ENCODE results near the gene ZEB1.

ZEB1 gene

DNA sequence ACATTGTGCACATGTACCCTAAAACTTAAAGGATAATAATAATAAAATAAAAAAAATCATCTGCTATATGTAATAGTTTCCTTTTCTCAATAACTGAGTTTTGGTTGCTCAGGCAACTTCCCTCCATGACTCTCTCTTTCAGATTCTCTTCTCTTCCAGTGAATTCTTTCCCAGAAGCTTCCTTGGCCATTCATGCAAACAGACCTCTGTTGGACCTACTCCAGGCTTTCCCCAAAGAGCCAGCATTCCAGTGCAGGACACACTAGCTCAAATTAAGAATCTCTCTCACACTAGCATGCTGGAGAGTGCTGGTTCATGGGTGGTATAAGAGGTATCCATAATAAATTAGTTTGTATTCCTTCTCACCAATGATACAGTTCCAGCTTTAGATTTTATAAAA is 31.0 kb upstream of the ZEB1 start:
- TF ChIP-seq, protein P1, sequence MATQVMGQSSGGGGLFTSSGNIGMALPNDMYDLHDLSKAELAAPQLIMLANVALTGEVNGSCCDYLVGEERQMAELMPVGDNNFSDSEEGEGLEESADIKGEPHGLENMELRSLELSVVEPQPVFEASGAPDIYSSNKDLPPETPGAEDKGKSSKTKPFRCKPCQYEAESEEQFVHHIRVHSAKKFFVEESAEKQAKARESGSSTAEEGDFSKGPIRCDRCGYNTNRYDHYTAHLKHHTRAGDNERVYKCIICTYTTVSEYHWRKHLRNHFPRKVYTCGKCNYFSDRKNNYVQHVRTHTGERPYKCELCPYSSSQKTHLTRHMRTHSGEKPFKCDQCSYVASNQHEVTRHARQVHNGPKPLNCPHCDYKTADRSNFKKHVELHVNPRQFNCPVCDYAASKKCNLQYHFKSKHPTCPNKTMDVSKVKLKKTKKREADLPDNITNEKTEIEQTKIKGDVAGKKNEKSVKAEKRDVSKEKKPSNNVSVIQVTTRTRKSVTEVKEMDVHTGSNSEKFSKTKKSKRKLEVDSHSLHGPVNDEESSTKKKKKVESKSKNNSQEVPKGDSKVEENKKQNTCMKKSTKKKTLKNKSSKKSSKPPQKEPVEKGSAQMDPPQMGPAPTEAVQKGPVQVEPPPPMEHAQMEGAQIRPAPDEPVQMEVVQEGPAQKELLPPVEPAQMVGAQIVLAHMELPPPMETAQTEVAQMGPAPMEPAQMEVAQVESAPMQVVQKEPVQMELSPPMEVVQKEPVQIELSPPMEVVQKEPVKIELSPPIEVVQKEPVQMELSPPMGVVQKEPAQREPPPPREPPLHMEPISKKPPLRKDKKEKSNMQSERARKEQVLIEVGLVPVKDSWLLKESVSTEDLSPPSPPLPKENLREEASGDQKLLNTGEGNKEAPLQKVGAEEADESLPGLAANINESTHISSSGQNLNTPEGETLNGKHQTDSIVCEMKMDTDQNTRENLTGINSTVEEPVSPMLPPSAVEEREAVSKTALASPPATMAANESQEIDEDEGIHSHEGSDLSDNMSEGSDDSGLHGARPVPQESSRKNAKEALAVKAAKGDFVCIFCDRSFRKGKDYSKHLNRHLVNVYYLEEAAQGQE (IDR thresholded peaks at IDR 0.05; ENCODE audit: low read depth) = no peak

DNA sequence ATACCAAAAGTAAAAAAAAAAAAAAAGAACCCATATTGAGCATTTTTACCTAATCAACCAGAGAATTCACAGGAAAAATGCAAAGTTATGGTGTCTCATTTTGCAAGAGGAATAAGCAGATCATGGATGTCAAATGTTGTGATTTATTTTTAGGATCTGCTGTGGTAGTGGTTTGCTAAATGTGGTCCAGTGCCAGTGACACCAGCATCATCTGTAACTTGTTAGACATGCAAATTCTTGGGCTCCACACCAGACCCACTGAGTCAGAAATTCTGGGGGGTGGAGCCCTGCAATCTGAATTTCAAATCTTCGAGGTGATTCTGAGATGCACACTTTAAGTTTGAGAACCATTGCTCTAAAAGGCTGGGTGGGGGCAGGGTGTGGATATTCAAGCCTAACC is 30.1 kb upstream of the ZEB1 start:
- TF ChIP-seq FOXM1 (IDR thresholded peaks at IDR 0.05; ENCODE audit: borderline replicate concordance, low read depth) (no peak), TCF12 (IDR thresholded peaks at IDR 0.05; ENCODE audit: low read depth) (no peak), CEBPB (IDR thresholded peaks at IDR 0.05) (no peak), EGR1 (IDR thresholded peaks at IDR 0.05) (no peak), CREB1 (IDR thresholded peaks at IDR 0.05; ENCODE audit: low read depth) (no peak), TAF1 (IDR thresholded peaks at IDR 0.05; ENCODE audit: low read depth) (no peak), MAX (IDR thresholded peaks at IDR 0.05) (no peak), TEAD4 (IDR thresholded peaks at IDR 0.05) (no peak)
- TF ChIP-seq, protein P2, sequence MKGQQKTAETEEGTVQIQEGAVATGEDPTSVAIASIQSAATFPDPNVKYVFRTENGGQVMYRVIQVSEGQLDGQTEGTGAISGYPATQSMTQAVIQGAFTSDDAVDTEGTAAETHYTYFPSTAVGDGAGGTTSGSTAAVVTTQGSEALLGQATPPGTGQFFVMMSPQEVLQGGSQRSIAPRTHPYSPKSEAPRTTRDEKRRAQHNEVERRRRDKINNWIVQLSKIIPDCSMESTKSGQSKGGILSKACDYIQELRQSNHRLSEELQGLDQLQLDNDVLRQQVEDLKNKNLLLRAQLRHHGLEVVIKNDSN (IDR thresholded peaks at IDR 0.05) = no peak

DNA sequence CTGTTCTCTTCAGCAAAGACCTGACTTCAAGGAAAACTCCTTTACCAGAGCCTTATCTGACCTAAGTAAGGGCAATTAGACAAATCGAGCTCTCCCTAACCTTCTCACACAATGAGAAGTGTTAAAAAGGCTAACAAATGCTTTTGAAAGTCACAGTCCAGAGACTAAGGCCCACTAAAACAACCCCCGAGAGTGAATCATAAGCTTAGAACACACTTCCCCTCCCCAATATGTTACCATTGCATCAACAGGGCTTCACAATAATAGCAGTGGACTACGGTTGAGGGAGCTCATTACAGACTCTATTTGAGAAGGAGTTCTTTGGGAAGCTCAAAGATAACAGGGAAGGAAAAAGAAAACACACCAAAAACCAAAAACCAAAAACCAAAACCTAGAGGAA is 28.6 kb upstream of the ZEB1 start:
- TF ChIP-seq EP300 (IDR thresholded peaks at IDR 0.05; ENCODE audit: borderline replicate concordance) (no peak), ZBTB7A (IDR thresholded peaks at IDR 0.05; ENCODE audit: low read depth) (no peak), TEAD4 (IDR thresholded peaks at IDR 0.05) (no peak), FOXM1 (IDR thresholded peaks at IDR 0.05; ENCODE audit: borderline replicate concordance, low read depth) (no peak), NFIC (IDR thresholded peaks at IDR 0.05) (no peak), MAX (IDR thresholded peaks at IDR 0.05) (no peak)
- TF ChIP-seq, protein P2 (IDR thresholded peaks at IDR 0.05) = no peak

- TF ChIP-seq YY1 (IDR thresholded peaks at IDR 0.05; ENCODE audit: low read depth) (no peak), EP300 (IDR thresholded peaks at IDR 0.05; ENCODE audit: borderline replicate concordance) (no peak), NFIC (IDR thresholded peaks at IDR 0.05) (no peak)
These were observed 27.9 kb upstream of the ZEB1 start for GRCh38 chr10:31291123-31291522.

- TF ChIP-seq CREB1 (IDR thresholded peaks at IDR 0.05; ENCODE audit: low read depth) = no peak
- TF ChIP-seq EP300 (IDR thresholded peaks at IDR 0.05; ENCODE audit: borderline replicate concordance) = no peak
- TF ChIP-seq TEAD4 (IDR thresholded peaks at IDR 0.05) = no peak
- no peak for TF ChIP-seq RAD21 (IDR thresholded peaks at IDR 0.05; ENCODE audit: low read depth)
- TF ChIP-seq ZBTB7A (IDR thresholded peaks at IDR 0.05; ENCODE audit: low read depth) = no peak
- no peak for TF ChIP-seq CEBPB (IDR thresholded peaks at IDR 0.05)
- TF ChIP-seq EGR1 (IDR thresholded peaks at IDR 0.05) = no peak
These were observed 24.5 kb upstream of the ZEB1 start for GRCh38 chr10:31294558-31294957.

DNA sequence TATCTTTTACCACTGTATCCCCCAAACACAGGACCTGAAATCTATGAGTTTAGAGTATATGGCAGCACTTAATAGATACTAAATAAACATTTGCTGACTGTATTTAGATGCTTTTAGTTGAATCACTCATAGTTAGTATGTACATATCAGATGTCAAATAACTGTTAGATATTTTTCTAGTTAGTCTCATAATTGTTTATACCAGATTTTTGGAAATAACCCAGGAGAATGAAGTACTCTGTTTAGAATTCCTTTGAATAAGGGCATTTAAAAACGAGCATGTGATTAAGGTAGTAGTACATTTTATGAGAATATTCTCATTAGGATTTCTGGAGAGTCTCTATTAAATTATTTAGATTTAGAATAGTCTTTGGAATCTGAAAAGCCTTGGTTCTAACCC is 22.3 kb upstream of the ZEB1 start:
- TF ChIP-seq TEAD4 (IDR thresholded peaks at IDR 0.05) (no peak), ZBTB7A (IDR thresholded peaks at IDR 0.05; ENCODE audit: low read depth) (no peak), FOXM1 (IDR thresholded peaks at IDR 0.05; ENCODE audit: borderline replicate concordance, low read depth) (no peak), RAD21 (IDR thresholded peaks at IDR 0.05; ENCODE audit: low read depth) (no peak), EP300 (IDR thresholded peaks at IDR 0.05; ENCODE audit: borderline replicate concordance) (no peak)
- TF ChIP-seq, protein P1 (IDR thresholded peaks at IDR 0.05; ENCODE audit: low read depth) = no peak
- TF ChIP-seq, protein P2 (IDR thresholded peaks at IDR 0.05) = no peak

GRCh38 chr10:31299119-31299518 is 19.9 kb upstream of the ZEB1 start:
- TF ChIP-seq EP300 (IDR thresholded peaks at IDR 0.05; ENCODE audit: borderline replicate concordance) (no peak), TAF1 (IDR thresholded peaks at IDR 0.05; ENCODE audit: low read depth) (no peak), YY1 (IDR thresholded peaks at IDR 0.05; ENCODE audit: low read depth) (no peak), ZBTB7A (IDR thresholded peaks at IDR 0.05; ENCODE audit: low read depth) (no peak), EGR1 (IDR thresholded peaks at IDR 0.05) (no peak), TEAD4 (IDR thresholded peaks at IDR 0.05) (no peak), TCF12 (IDR thresholded peaks at IDR 0.05; ENCODE audit: low read depth) (no peak), CEBPB (IDR thresholded peaks at IDR 0.05) (no peak), MAX (IDR thresholded peaks at IDR 0.05) (no peak), RAD21 (IDR thresholded peaks at IDR 0.05; ENCODE audit: low read depth) (no peak), NFIC (IDR thresholded peaks at IDR 0.05) (no peak), FOXM1 (IDR thresholded peaks at IDR 0.05; ENCODE audit: borderline replicate concordance, low read depth) (no peak), CREB1 (IDR thresholded peaks at IDR 0.05; ENCODE audit: low read depth) (no peak)
- TF ChIP-seq, protein P1 (IDR thresholded peaks at IDR 0.05; ENCODE audit: low read depth) = no peak
- TF ChIP-seq, protein P2 (IDR thresholded peaks at IDR 0.05) = no peak
